ENCODE measurements around the gene METTL17.

METTL17 gene

GRCh38 chr14:21032326-21033132, 42.7 kb downstream of the METTL17 start:
- TF ChIP-seq CTCF (IDR thresholded peaks at IDR 0.05; ENCODE audit: low read depth, low read length, missing control alignments): no peak

GRCh38 chr14:21033133-21033698, 43.4 kb downstream of the METTL17 start:
- no peak for DNase-seq (ENCODE audit: extremely low read depth, low read depth)
- TF ChIP-seq CTCF (IDR thresholded peaks at IDR 0.05; ENCODE audit: low read depth, low read length, missing control alignments): no peak
- H3K4me3 ChIP-seq (replicated peaks; ENCODE audit: low read depth, low read length): no peak overlapping the region

More at GRCh38 chr14:21032326-21033132, 42.7 kb downstream of the METTL17 start:
- H3K4me3 ChIP-seq (replicated peaks; ENCODE audit: low read depth, low read length): no peak overlapping the region
- DNase-seq (ENCODE audit: extremely low read depth, low read depth): no peak

GRCh38 chr14:21034707-21035106, 44.9 kb downstream of the METTL17 start, which contains the start of gene RNASE13:
Gene RNASE13 (minus strand): TSS chr14:21034807. CDS start chr14:21034288, 519 bp downstream.
- no peak for TF ChIP-seq CTCF (IDR thresholded peaks at IDR 0.05; ENCODE audit: low read depth, low read length, missing control alignments)

GRCh38 chr14:21036751-21037150, 47.0 kb downstream of the METTL17 start:
- TF ChIP-seq CTCF (IDR thresholded peaks at IDR 0.05; ENCODE audit: low read depth, low read length, missing control alignments): no peak
- no peak overlapping the region for H3K4me3 ChIP-seq (replicated peaks; ENCODE audit: low read depth, low read length)
- DNase-seq (ENCODE audit: extremely low read depth, low read depth): no peak

More at GRCh38 chr14:21034707-21035106, 44.9 kb downstream of the METTL17 start, which contains the start of gene RNASE13:
- H3K4me3 ChIP-seq (replicated peaks; ENCODE audit: low read depth, low read length): no peak within 1 kb of the TSS
- DNase-seq (ENCODE audit: extremely low read depth, low read depth): no peak

- TF ChIP-seq CTCF (IDR thresholded peaks at IDR 0.05; ENCODE audit: low read depth, low read length, missing control alignments): no peak
- H3K4me3 ChIP-seq (replicated peaks; ENCODE audit: low read depth, low read length): no peak overlapping the region
- DNase-seq (ENCODE audit: extremely low read depth, low read depth): no peak
Observed at GRCh38 chr14:21037156-21037555, 47.4 kb downstream of the METTL17 start.

GRCh38 chr14:21038441-21039422, 49.0 kb downstream of the METTL17 start:
- DNase-seq (ENCODE audit: extremely low read depth, low read depth): no peak
- no peak for TF ChIP-seq CTCF (IDR thresholded peaks at IDR 0.05; ENCODE audit: low read depth, low read length, missing control alignments)

More at GRCh38 chr14:21038441-21039422, 49.0 kb downstream of the METTL17 start:
- no peak overlapping the region for H3K4me3 ChIP-seq (replicated peaks; ENCODE audit: low read depth, low read length)
